Stimulated activated memory B cell treated with anti-CD40 and anti-IgM and Interleukin-4, amounts not matched to agents 10 μg/mL and 1 μg/mL and 100 μg/mL, for 72 hours (primary cell): ENCODE data around the gene ANKRD11.
"Not testable (repeated sequence)": the region's sequence is repeated elsewhere in the genome, so short reads cannot be mapped to it uniquely, and the experiment has no call there.

ENCODE experiments used
- ATAC-seq: fragments of 150-1000 bp; cut with Tn5 transposase; 2 replicates; pipeline ENCODE4 v1.10.0; 2021
- H3K27ac Mint-ChIP-seq: one replicate; pipeline ENCODE4 v1.8.0; 2022; ENCODE audit warnings: mild to moderate bottlenecking, mixed read lengths
- H3K27me3 Mint-ChIP-seq: one replicate; pipeline ENCODE4 v1.8.0; 2022; ENCODE audit warnings: mixed read lengths
- H3K36me3 Mint-ChIP-seq: one replicate; pipeline ENCODE4 v1.8.0; 2022; ENCODE audit warnings: mixed read lengths
- H3K4me1 Mint-ChIP-seq: one replicate; pipeline ENCODE4 v1.8.0; 2022; ENCODE audit warnings: mixed read lengths
- H3K4me3 Mint-ChIP-seq: one replicate; pipeline ENCODE4 v1.8.0; 2022; ENCODE audit warnings: mild to moderate bottlenecking, moderate library complexity, mixed read lengths
- H3K9me3 Mint-ChIP-seq: one replicate; pipeline ENCODE4 v1.8.0; 2022; ENCODE audit warnings: mixed read lengths

Gene ANKRD11

GRCh38 chr16:89334461-89334860, 155.9 kb downstream of the ANKRD11 start:
- Mint-ChIP-seq H3K9me3 (no peaks in the 10 kb centered on the region), H3K4me1 (peaks cover 77% of the 10 kb centered on the region), H3K36me3 (no peaks in the 10 kb centered on the region), H3K27me3 (no peaks in the 10 kb centered on the region), H3K4me3 (no peak overlapping the region), H3K27ac (no peak overlapping the region)
- ATAC-seq = no peak

- Mint-ChIP-seq H3K27ac (no peak overlapping the region), H3K9me3 (no peaks in the 10 kb centered on the region), H3K36me3 (no peaks in the 10 kb centered on the region), H3K27me3 (no peaks in the 10 kb centered on the region), H3K4me3 (no peak overlapping the region), H3K4me1 (peaks cover 77% of the 10 kb centered on the region)
- ATAC-seq = no peak
These were observed 156.3 kb downstream of the ANKRD11 start for GRCh38 chr16:89334050-89334449.

GRCh38 chr16:89333401-89334001, 156.9 kb downstream of the ANKRD11 start:
- ATAC-seq = peak; percentile 67
- H3K9me3 Mint-ChIP-seq, H3K27ac Mint-ChIP-seq, H3K36me3 Mint-ChIP-seq, H3K4me3 Mint-ChIP-seq, H3K27me3 Mint-ChIP-seq: not testable (repeated sequence)
- H3K4me1 Mint-ChIP-seq = peaks cover 75% of the 10 kb centered on the region

GRCh38 chr16:89332902-89333245, 157.5 kb downstream of the ANKRD11 start:
- Mint-ChIP-seq H3K4me3 (no peak overlapping the region), H3K9me3 (no peaks in the 10 kb centered on the region), H3K36me3 (no peaks in the 10 kb centered on the region), H3K27me3 (no peaks in the 10 kb centered on the region), H3K4me1 (peaks cover 77% of the 10 kb centered on the region), H3K27ac (no peak overlapping the region)
- ATAC-seq = no peak

GRCh38 chr16:89332243-89332901, 158.0 kb downstream of the ANKRD11 start:
- no peaks in the 10 kb centered on the region for H3K36me3 Mint-ChIP-seq
- no peak for ATAC-seq
- no peak overlapping the region for H3K4me3 Mint-ChIP-seq
- no peaks in the 10 kb centered on the region for H3K27me3 Mint-ChIP-seq
- H3K9me3 Mint-ChIP-seq = no peaks in the 10 kb centered on the region
- H3K27ac Mint-ChIP-seq = no peak overlapping the region
- peaks cover 77% of the 10 kb centered on the region for H3K4me1 Mint-ChIP-seq

- peaks cover 83% of the 10 kb centered on the region for H3K4me1 Mint-ChIP-seq
- no peak overlapping the region for H3K27ac Mint-ChIP-seq
- no peaks in the 10 kb centered on the region for H3K27me3 Mint-ChIP-seq
- no peak overlapping the region for H3K4me3 Mint-ChIP-seq
- no peaks in the 10 kb centered on the region for H3K9me3 Mint-ChIP-seq
- H3K36me3 Mint-ChIP-seq = no peaks in the 10 kb centered on the region
- no peak for ATAC-seq
These were observed 158.8 kb downstream of the ANKRD11 start for GRCh38 chr16:89331371-89332109.

- peaks cover 83% of the 10 kb centered on the region for H3K4me1 Mint-ChIP-seq
- no peak overlapping the region for H3K4me3 Mint-ChIP-seq
- no peaks in the 10 kb centered on the region for H3K27me3 Mint-ChIP-seq
- no peak overlapping the region for H3K27ac Mint-ChIP-seq
- ATAC-seq = no peak
- H3K9me3 Mint-ChIP-seq = no peaks in the 10 kb centered on the region
- H3K36me3 Mint-ChIP-seq = peaks cover 3% of the 10 kb centered on the region
These were observed 160.0 kb downstream of the ANKRD11 start for GRCh38 chr16:89330177-89330856.

GRCh38 chr16:89329830-89330176, 160.6 kb downstream of the ANKRD11 start:
- not testable (repeated sequence) for H3K9me3 Mint-ChIP-seq, H3K4me3 Mint-ChIP-seq, H3K36me3 Mint-ChIP-seq, H3K27me3 Mint-ChIP-seq, ATAC-seq, H3K27ac Mint-ChIP-seq
- H3K4me1 Mint-ChIP-seq = peaks cover 83% of the 10 kb centered on the region

GRCh38 chr16:89328412-89329400, 161.7 kb downstream of the ANKRD11 start:
- H3K36me3 Mint-ChIP-seq = peaks cover 12% of the 10 kb centered on the region
- not testable (repeated sequence) for H3K27ac Mint-ChIP-seq

GRCh38 chr16:89326721-89327120, 163.6 kb downstream of the ANKRD11 start:
- ATAC-seq = no peak
- Mint-ChIP-seq H3K4me3 (no peak overlapping the region), H3K9me3 (no peaks in the 10 kb centered on the region), H3K27ac (no peak overlapping the region), H3K4me1 (peaks cover 85% of the 10 kb centered on the region), H3K36me3 (peaks cover 15% of the 10 kb centered on the region), H3K27me3 (no peaks in the 10 kb centered on the region)

More at GRCh38 chr16:89328412-89329400, 161.7 kb downstream of the ANKRD11 start:
- not testable (repeated sequence) for H3K9me3 Mint-ChIP-seq, H3K4me3 Mint-ChIP-seq, H3K27me3 Mint-ChIP-seq, ATAC-seq
- H3K4me1 Mint-ChIP-seq = peaks cover 83% of the 10 kb centered on the region

- Mint-ChIP-seq H3K4me1 (peaks cover 82% of the 10 kb centered on the region), H3K36me3 (peaks cover 15% of the 10 kb centered on the region), H3K9me3 (no peaks in the 10 kb centered on the region), H3K4me3 (peak overlapping the region; percentile 14), H3K27me3 (no peaks in the 10 kb centered on the region), H3K27ac (peak overlapping the region; percentile 55)
- ATAC-seq = peak; percentile 31
These were observed 164.4 kb downstream of the ANKRD11 start for GRCh38 chr16:89325861-89326471.

- H3K4me3 Mint-ChIP-seq = peak overlapping the region; percentile 37
- H3K27ac Mint-ChIP-seq = peak overlapping the region; percentile 55
- ATAC-seq = peak; percentile 77
- no peaks in the 10 kb centered on the region for H3K9me3 Mint-ChIP-seq
- H3K4me1 Mint-ChIP-seq = peaks cover 92% of the 10 kb centered on the region
- H3K36me3 Mint-ChIP-seq = peaks cover 15% of the 10 kb centered on the region
- no peaks in the 10 kb centered on the region for H3K27me3 Mint-ChIP-seq
These were observed 166.0 kb downstream of the ANKRD11 start for GRCh38 chr16:89324056-89325010.

- Mint-ChIP-seq H3K4me1 (peaks cover 95% of the 10 kb centered on the region), H3K27me3 (no peaks in the 10 kb centered on the region), H3K4me3 (no peak overlapping the region), H3K36me3 (peaks cover 15% of the 10 kb centered on the region), H3K9me3 (no peaks in the 10 kb centered on the region), H3K27ac (peak overlapping the region; percentile 55)
- ATAC-seq = no peak
These were observed 167.0 kb downstream of the ANKRD11 start for GRCh38 chr16:89323120-89323960.
